ENCODE measurements around the gene IL15RA.
"Not testable (repeated sequence)": the region's sequence is repeated elsewhere in the genome, so short reads cannot be mapped to it uniquely, and the experiment has no call there.

The IL15RA gene

DNA sequence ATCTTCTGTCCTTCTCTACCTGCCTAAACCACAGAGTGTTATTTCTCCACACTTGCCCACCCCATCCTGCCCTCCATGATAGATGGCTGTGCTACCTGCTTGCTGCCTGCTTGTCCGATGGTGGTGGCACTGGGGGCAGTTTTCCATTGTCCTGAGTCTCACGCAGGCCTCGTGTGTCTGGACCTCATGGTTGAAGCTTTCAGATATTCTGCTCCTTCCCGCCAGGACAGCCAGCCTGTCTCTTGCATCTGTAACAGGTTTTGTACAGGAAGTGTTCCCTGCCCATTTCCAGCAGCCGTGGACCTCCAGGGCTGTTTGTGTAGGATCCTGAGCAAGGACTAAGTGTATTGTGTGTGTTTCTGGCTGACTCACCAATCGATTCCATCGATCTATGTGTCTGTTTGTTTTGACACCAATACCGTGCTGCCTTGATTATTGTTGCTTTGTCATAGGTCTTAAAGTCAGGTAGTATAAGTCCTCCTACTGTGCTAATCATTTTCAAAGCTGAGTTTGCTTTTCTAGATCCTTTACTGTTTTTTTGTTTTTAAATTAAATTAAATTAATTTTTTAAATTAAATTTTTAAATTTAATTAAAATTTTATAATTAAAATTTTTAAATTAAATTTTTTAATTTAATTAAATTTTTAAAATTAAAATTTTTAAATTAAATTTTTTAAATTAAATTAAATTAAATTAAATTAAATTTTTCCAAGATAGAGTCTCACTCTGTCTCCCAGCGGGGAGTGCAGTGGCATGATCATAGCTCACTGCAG is 8.5 kb downstream of the IL15RA start:
- DNase-seq = no peak

DNA sequence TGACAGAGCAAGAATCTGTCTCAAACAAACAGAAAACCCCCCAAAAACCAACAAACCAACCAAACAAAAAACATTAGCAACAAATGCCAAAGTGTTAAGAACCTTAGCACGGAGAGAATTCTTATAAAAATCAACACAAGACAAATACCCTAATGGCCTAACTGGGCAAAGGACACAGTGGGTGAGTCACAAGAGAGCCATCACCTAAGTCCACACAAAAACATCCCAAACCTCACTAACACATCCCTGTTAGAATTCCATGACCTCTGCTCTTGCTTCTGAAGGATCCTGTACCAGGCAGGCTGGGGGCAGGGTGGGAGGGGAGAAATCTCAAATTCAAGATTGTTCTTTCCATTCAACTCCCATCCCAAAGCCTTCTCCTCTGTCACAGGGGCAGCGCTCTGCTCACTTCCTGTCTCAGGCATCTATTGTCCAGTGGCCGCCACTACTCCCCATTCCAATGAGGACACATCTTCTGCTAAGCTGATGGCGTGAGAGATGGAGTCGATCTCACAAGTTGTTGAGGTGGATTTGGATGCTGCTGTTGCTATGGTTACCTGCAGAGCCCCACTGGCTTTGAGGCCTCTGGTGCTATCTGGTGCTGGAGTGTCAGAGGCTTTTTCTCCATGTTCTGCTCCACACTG is 9.2 kb downstream of the IL15RA start:
- DNase-seq = no peak

DNA sequence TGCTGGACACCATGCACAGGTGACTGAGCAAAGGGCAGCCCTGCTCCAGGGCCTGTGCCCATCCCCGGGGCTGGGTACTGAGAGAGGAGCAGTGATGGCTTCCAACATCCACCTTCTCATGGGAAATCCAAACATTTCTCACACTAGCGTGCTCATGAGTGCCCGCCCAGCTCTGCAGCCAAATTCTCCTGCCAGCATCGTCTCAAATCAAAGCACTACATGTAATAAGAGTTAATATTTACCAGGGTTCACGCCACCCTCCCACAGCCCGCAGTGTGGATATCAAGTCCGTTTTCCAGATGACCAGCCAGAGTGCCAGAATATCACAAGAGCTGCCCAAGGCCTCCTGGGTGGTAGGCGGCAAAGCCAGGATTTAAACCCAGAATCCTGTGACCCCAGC is 12.1 kb downstream of the IL15RA start:
- DNase-seq = no peak

DNA sequence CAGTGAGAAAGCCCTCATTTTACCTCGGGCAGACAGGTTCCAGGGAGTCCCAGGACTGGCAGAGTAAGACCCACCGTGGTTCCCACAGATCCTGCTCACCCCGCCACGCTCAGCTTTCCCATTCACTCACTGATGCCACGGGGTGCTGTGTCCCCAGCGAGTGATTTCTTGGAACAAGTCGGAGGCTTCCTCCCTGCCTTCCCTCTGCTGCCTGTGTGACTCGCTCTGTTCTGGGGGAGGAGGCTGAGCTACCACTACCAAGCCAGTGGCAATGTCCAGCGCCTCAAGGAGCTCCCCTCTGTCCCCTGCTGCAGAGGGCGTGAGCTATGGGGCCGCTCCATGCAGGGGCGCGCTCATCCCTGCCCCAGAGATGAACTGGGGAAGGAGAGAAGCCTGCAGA is 12.6 kb downstream of the IL15RA start:
- no peak for DNase-seq

DNA sequence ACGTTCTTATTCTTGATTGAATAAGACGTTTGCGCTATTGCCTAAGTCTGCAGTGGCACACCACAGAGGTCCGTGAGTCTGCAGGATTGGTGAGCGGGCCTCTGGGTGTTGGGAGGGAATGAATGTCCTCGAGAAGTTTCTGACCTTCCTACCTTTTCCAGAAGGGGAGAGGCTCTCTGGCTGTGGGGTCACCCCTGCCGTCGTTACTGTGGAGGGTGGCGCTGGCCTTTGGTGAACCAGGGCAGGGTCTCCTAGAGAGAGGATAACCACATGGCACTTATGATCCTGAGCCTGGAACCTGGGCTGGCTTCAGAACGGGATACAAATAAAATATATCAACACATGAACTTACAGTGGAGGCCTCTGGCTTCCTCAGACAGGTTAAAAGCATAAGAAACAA is 13.8 kb downstream of the IL15RA start:
- no peak for DNase-seq

DNA sequence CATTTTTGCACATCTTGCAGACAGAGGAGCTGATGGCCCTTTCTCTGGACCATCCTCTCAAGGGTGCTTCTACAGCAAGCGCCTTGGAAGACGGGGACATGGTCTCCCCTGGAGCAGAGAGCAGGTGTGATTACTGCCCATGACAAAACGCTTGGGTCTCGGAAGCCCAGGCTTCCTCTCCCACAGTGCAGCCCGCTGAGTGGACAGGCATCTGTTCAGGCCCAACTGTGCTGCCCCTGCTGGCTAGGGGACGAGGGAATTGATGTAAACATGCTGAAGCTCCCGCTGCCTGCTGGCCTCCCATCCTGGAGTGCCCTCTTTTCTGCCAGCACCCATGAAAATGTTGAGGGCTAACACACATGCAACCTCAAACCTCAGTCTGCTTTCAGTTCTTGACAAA is 14.3 kb downstream of the IL15RA start:
- no peak for DNase-seq

DNA sequence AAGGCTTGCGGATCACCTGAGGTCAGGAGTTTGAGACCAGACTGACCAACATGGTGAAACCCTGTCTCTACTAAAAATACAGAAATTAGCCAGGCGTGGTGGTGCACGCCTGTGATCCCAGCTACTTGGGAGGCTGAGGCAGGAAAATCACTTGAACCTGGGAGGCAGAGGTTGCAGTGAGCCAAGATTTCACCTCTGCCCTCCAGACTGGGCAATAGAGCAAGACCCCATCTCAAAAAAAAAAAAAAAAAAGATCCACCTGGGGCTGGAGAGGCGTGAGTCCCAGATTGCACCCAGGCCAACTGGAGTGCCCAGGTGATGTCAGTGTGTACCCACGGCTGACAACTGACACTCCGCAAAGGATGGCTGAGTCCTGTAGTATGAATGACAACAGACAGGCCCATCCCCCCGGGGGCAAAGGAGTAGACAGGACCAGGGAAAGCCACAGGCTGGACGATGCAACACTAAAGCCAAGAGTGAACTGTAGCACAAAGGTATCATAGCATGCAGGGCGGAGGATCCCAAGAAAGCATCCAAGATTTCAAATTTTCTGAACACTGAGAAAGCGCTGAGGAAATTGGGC is 14.9 kb downstream of the IL15RA start:
- not testable (repeated sequence) for DNase-seq

DNA sequence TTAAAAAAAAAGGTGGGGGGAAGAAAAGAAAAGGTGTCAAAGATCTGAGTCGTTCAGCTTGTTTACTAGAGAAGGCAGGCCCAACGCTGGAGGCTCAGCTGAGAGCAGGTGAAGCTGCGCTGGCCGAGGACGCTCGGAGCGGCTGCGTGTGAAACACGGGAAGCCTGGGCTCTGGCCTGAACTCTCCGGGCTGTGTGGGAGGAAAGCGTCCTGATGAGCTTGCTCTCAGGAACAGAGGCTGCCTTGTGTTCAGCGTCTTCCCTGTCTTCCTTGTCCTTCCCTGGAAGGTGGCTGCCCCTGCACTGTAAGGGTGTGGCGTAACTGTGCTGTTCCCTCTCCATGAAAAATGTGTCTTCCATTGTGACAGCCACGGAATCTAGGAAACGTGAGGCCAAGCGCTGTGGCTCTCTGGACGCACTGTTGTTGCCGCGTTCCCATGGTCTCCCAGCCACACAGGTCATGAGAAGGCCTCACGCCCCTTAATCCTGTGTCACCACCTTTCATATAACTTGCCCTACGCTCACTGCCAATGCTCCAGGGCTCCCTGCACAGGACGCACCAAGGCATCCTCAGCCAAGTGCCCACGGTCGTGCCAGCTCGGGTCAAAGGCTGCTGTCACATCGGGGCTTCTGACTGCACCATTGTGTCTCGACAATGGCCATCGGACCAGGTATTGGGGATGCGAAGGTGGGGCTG is 15.8 kb downstream of the IL15RA start:
- no peak for DNase-seq

DNA sequence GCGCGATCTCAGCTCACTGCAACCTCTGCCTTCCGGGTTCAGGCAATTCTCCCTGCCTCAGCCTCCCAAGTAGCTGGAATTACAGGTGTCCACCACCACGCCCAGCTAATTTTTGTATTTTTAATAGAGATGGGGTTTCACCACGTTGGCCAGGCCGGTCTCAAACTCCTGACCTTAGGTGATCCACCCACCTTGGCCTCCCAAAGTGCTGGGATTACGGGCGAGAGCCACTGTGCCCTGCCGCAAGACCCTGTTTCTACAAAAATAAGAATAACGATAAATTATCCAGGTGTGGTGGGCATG is 16.4 kb downstream of the IL15RA start:
- DNase-seq = not testable (repeated sequence)

DNA sequence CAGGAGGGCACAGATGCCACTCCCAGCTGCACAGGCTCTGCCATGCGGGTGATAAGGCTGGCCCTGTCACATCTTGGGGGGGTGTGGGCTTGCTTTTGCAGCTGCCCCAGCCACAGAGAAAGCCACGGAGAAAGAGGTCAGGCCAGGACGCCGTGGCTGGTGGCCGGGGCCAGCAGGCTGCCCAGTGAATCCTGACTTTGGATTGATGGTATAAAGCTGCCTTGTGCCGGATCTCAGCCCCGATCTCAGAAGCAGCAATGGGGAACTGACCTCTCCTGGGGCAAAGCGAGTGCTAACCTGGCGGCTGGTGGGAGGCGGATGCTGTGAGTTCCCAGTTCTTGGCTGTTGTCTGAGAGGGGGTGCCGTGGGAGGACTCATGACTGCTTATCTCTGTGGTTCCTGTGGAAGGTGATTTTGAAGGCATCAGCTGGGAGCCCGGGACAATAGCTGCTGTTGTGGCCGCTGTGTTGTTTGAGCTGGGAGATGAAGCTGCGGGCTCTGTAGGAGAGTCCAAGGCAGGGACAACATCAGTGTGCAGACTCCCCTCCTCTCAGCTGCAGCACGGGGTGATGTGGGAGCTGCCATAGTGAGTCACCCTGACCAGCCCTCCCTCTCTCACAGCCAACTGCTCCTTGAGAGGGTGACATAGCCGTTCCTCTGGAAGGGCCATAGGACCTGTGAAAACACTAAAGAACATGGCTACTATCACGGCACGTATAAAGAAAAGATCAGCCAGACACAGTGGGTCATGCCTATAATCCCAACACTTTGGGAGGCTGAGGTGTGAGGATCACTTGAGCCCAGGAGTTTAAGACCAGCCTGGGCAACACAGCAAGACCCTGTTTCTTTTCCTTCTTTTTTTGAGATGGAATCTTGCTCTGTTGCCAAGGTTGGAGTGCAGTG is 17.0 kb downstream of the IL15RA start:
- no peak for DNase-seq

DNA sequence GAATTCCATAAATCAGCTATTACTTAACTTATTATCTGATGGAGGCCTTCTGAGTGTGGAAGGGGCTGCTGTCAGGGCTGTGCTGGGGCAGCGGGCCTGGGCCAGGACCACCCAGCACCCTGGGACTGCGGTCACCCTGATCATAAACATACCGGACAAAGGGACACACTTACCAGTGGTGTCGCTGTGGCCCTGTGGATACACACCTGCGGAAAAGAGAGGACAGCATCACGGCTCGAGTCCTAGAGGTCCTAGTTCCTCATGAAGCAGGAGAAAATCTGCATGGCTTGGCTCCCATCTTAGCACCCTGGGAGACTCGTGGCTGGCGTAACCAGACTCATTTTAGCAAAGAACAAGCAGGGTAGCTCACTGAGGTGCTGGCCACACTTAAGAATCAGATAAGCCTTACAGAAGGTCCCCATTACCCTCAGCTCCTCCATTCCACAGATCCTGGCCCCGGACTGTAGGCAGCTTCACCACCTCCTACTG is 17.7 kb downstream of the IL15RA start:
- no peak for DNase-seq

DNA sequence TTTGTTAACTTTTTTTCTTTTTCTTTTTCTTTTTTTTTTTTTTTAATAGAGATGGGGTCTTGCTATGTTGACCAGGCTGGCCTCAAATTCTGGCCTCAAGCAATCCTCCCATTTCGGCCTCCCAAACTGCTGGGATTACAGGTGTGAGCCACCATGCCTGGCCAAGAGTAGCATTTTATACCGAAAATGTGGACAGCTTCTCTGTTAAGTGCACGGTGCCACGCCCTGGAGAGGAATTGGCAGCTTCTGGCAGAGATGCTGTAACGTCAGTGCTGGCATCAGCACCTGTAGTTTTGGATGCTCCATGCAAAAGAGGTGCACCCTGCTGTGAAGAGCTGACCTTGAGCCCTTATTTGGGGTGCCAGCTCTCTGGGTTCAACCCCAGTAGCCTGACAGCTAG is 18.2 kb downstream of the IL15RA start:
- no peak for DNase-seq

DNA sequence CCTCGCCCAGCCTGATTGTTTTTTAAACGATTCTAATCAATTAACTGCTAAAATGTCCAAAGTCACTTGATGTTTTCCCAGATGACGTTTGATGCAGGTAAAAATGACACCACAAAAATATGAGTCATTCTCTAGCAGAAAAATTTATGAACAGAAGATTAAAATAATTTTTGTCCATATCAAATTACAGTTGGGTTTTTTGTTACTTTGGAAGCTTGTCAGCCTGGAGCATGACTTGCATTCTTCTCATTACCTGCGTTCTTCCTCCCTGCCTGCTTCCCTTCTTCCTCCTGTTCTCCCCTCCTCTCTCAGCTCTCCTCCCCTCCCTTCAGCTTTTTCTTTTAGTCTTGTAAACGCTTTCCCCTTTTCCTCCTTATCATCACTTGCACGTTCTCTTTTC is 18.7 kb downstream of the IL15RA start:
- no peak for DNase-seq

DNA sequence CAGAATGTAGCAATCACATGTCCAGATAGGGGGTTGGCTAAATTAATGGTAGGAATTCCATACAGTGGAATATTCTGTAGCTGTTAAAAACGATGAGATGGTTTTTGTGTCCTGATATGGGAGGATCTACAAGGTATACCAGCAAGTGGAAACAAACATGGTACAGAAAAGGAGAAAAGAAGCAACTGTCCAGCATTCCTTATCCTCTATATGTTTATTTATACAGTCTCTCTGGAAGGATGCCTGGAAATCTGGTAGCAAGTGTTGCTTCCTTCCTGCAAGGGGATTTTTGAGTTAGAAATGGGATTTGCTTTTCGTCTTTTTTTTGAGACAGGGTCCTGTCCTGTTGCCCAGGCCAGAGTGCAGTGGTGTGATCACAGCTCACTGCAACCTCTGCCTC is 19.3 kb downstream of the IL15RA start:
- no peak for DNase-seq

DNA sequence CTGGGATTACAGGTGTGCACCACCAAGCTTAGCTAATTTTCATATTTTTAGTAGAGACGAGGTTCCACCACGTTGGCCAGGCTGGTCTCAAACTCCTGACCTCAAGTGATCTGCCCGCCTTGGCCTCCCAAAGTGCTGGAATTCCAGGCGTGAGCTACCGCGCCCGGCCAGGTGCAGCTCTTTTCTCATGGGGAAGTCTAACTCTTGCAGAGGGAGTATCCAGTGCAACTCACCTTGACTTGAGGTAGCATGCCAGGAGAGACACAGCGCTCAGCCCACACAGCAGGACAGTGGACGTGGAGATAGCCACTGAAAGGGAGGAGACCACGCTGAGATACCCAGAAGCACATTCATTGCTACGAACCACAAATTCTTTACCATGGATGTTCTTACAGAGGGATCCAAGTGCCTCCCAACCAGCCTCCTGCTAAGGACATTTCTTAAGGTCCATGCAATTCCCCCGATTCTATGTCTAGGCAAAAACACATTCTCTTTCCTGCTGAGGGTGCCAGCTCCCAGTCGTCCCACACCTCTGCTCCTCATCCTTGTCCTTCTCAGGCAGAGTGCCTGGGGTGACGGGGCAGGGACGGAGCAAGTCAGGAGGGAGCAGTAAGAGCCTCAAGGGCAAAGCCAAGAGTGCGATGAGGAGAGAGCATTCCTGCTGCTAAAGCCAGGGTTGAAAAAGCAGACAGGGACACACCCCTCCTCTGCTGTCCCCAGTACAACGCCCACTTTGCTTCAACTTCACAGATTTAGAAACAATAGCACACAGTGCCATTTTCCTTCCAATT is 21.0 kb downstream of the IL15RA start:
- DNase-seq = no peak

DNA sequence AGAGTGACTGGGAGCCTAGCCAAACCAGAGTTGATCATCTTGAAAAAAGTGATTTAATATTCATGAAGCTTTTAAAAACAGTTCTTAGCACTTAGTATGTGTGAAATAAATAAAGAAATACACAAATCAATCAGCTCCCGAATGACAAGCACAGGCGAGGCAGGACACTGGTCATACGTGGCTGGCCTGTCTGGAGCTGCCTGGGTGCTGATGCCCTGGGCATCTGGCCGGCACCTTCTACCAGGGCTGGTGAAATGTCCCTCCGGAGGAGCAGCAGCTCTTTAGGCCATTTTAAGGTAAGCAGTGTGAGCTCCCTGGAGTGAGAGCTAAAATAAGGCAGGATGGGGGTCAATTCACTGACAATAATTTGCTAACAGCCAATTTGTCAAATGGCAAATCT is 23.7 kb downstream of the IL15RA start:
- DNase-seq = no peak

DNA sequence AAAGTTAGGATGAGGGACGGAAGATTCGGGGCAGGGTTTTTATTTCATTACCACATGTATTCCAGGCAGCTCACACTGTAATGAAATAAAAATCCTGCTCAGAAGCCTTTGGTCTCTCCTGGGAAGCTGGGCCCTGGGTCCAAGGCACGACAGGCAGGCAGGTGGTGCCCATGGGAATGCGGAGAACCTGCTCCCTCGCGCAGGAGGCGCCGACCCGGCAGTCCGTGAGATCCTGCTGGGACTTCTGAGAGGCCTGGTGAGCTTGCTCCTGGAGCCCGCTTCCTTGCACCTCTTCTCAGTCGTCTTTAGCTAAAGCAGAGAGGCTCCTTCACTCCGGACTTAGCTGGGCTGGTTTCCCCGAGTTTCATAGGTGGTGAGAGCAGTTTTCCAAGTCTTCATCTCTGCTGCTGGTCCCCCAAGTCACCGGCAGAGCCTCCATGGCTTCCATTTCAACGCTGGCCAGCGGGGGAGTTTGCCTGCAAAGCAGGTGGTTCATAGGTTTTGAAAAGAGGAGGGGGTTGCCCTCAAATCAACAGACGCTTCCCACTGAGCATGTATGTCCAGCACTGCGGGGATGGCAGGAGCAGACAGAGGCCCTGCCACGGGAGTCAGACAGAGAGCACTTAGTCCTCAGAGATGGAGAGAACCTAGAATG is 24.5 kb downstream of the IL15RA start:
- peak; percentile 47 for DNase-seq

DNA sequence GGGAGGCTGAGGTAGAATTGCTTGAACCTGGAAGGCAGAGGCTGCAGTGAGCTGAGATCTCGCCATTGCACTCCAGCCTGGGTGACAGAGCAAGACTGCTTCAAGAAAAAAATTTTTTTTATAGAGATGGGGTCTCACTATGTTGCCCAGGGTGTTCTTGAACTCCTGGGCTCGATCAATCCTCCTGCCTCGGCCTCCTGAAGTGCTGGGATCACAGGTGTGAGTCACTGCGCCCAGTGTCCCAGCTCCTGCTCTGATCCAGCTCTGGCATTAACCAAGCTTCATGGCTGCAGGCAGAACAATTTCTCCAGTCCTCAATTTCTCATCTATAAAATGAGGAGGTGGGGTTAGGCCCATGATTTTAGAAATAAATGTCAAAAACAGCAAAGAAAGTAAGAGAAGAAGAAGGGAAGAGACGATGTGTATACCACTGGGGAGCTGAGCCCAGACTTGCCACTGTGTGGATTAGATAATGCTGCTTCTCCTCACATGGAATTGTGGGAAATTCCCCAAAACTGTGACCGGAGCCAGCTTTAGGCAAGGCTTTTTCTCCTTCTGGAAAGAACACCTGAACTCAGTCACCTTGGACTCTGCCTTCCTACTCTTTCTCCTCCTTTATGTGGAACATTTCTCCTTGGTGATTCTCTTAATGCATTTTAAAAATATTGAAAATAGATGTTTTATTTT is 25.5 kb downstream of the IL15RA start:
- DNase-seq = no peak

DNA sequence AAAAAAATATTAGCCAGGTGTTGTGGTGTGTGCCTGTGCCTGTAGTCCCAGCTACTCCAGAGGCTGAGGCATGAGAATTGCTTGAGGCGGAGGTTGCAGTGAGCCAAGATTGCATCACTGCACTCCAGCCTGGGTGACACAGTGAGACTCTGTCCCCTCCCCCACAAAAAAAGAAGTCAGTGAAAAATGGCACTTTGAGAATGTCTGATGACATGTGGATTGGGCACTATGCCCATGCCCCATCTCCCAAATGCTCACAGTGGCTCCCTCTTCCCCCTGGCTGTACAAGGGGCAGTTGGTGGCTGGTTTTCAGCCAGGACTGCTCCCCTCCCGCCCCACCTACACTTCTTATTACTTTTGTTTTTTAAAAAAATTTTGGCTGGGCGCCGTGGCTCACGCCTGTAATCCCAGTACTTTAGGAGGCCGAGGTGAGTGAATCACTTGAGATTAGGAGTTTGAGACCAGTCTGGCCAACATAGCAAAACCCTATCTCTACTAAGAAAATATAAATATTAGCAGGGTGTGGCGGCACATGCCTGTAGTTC is 26.1 kb downstream of the IL15RA start:
- no peak for DNase-seq

DNA sequence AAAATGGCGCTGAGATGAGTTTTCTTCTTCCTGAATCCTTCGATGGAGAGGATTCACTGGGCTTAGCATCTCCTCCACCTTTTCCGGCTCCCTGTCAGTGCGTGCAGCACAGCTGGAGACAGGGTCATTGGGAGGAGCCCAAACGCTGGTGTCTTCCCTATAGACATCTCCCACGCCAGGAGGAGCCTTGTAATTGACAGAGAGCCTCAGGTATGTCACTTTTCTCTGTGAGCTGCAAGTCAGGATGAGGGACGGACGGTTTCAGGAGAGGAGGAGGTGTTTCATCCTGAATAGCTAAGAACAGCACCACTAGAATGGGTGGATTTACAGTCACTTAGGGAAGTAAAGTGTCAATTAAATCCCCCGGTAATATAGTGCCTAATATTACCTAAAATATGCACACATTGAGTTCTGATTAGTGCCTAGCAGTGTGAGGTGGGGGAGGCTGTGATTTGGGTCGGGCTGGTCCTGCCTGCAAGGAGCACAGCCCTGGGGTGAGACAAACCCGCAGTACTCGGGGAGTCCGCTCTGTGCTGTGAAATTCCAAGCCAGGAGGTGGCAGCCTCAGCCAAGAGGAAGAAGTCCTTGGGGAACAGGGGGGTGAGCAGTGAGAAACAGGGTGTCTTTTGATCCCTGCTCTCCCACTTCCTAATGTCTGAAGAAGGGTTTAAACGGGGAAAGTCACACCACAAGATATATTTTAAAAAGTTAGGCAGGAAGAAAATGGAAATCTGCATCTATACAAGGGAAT is 28.2 kb downstream of the IL15RA start:
- DNase-seq = peak; percentile 48
